A549 (cell line): ENCODE data around the gene CREB5. TPM values are rescaled to one million over a fixed set of nuclear protein-coding genes. Genes with fewer than 3 reads are reported as not detected.

Experiments used
- ATAC-seq, 2 experiments: fragments of 200-7000 bp in 1 of 2; fragments of >200 bp in 1 of 2; cut with Nextera tagmentation in 1 of 2; cut with Tn5 transposase in 1 of 2; 3 replicates each; pipeline versions ENCODE4 v1.8.0 to v1.9.1; 2018 to 2020; ENCODE audit warnings: mild to moderate bottlenecking in 1 of 2, moderate library complexity in 1 of 2
- CTCF ChIA-PET: fragments of 300-600 bp; sonication (Branson Sonifier 250); formaldehyde crosslinking; extraction: SDS; loops from one replicate; lab custom pipeline; 2021; ENCODE audit warnings: antibody characterized with exemption, inconsistent platforms; lab: Yijun Ruan, JAX
- POLR2A ChIA-PET: fragments of 350-600 bp; formaldehyde crosslinking; extraction: SDS; loops from one replicate; lab custom pipeline; 2021; ENCODE audit warnings: antibody characterized with exemption, inconsistent platforms; lab: Yijun Ruan, JAX
- DNase-seq, 2 experiments: peaks; one replicate each; pipeline versions ENCODE4 v3.0.0 to v3.0.0-alpha.2; 2011 to 2016; ENCODE audit warnings: low read depth in 1 of 2, low spot score in 1 of 2
- FAIRE-seq: peaks from 2 replicates; lab custom pipeline; 2011; peaks lifted over from hg19 to GRCh38; lab: Jason Lieb, UNC
- H3K27ac ChIP-seq, 2 experiments: fragments of >200 bp; sonication (Bioruptor Twin); formaldehyde crosslinking; 3 replicates each; pipeline ENCODE4 v1.5.1; 2016 to 2017
- H3K4me1 ChIP-seq: fragments of >200 bp; sonication (Bioruptor Twin); formaldehyde crosslinking; 3 replicates; pipeline ENCODE4 v1.6.1; 2016
- H3K4me2 ChIP-seq: fragments of >200 bp; sonication (Bioruptor Twin); formaldehyde crosslinking; 3 replicates; pipeline ENCODE4 v1.6.1; 2016
- H3K4me3 ChIP-seq: fragments of >200 bp; sonication (Bioruptor Twin); formaldehyde crosslinking; 3 replicates; pipeline ENCODE4 v1.5.1; 2016
- H3K9me3 ChIP-seq: fragments of >200 bp; sonication (Bioruptor Twin); formaldehyde crosslinking; 3 replicates; pipeline ENCODE4 v1.6.1; 2016
- CBX8 ChIP-seq: fragments of 200-600 bp; sonication (generic); IDR thresholded peaks from 2 replicates; pipeline ENCODE4 v1.6.1; 2016
- CEBPB ChIP-seq, 2 experiments: fragments of >200 bp in 1 of 2; sonication (Bioruptor Twin) in 1 of 2; formaldehyde crosslinking in 1 of 2; IDR thresholded peaks; 2 replicates each; pipeline ENCODE4 v1.6.1; 2012 to 2016
- CHD2 ChIP-seq: fragments of 150-350 bp; IDR thresholded peaks from 2 replicates; pipeline ENCODE4 v1.6.1; 2014; ENCODE audit warnings: low read length; ENCODE audit not compliant: partially characterized antibody
- CHD4 ChIP-seq: fragments of 200-600 bp; sonication (generic); IDR thresholded peaks from 2 replicates; pipeline ENCODE4 v1.6.1; 2016; ENCODE audit warnings: antibody characterized with exemption, mild to moderate bottlenecking, borderline replicate concordance
- EHF ChIP-seq: fragments of 250-450 bp; sonication (Bioruptor Pico); IDR thresholded peaks from 2 replicates; pipeline ENCODE4 v1.5.0; 2020; ENCODE audit warnings: mild to moderate bottlenecking
- EHMT2 ChIP-seq: fragments of 200-600 bp; sonication (generic); IDR thresholded peaks from 2 replicates; pipeline ENCODE4 v1.6.1; 2016; ENCODE audit warnings: antibody characterized with exemption, low read depth, mild to moderate bottlenecking, moderate library complexity
- EP300 ChIP-seq, 2 experiments: fragments of >200 bp; sonication (Bioruptor Twin); formaldehyde crosslinking; IDR thresholded peaks; 2 replicates in 1 of 2; 3 replicates in 1 of 2; pipeline ENCODE4 v1.6.1; 2016 to 2017
- HEYL ChIP-seq: fragments of 250-450 bp; sonication (Bioruptor Pico); IDR thresholded peaks from 2 replicates; pipeline ENCODE4 v1.8.0; 2021; ENCODE audit warnings: mild to moderate bottlenecking, moderate library complexity
- HOXB13 ChIP-seq: fragments of 250-450 bp; sonication (Bioruptor Pico); IDR thresholded peaks from 2 replicates; pipeline ENCODE4 v1.5.0; 2020; ENCODE audit warnings: low read depth, mild to moderate bottlenecking, moderate library complexity
- HOXB5 ChIP-seq: fragments of 250-450 bp; sonication (Bioruptor Pico); IDR thresholded peaks from 2 replicates; pipeline ENCODE4 v1.5.0; 2020; ENCODE audit warnings: mild to moderate bottlenecking, moderate library complexity
- MAFK ChIP-seq: fragments of 450-650 bp; IDR thresholded peaks from 2 replicates; pipeline ENCODE4 v1.6.1; 2014; ENCODE audit not compliant: partially characterized antibody
- NPAS2 ChIP-seq: fragments of 250-450 bp; sonication (Bioruptor Pico); IDR thresholded peaks from 2 replicates; pipeline ENCODE4 v1.8.0; 2022; ENCODE audit warnings: mild to moderate bottlenecking, moderate library complexity, borderline replicate concordance
- NR3C1 ChIP-seq: fragments of >200 bp; sonication (Bioruptor Twin); formaldehyde crosslinking; IDR thresholded peaks from 3 replicates; pipeline ENCODE4 v1.6.1; 2017
- POLR2A ChIP-seq: IDR thresholded peaks from 2 replicates; pipeline ENCODE4 v1.6.1; 2012; ENCODE audit warnings: mild to moderate bottlenecking, low read length
- RARB ChIP-seq: fragments of 250-450 bp; sonication (Bioruptor Pico); IDR thresholded peaks from 2 replicates; pipeline ENCODE4 v1.8.0; 2021; ENCODE audit warnings: mild to moderate bottlenecking, moderate library complexity
- SMC3 ChIP-seq: fragments of >200 bp; sonication (Bioruptor Twin); formaldehyde crosslinking; IDR thresholded peaks from 3 replicates; pipeline ENCODE4 v1.6.1; 2018; ENCODE audit warnings: inconsistent platforms
- ZFP36 ChIP-seq: fragments of 450-650 bp; IDR thresholded peaks from 2 replicates; pipeline ENCODE4 v1.6.1; 2014; ENCODE audit warnings: borderline replicate concordance; ENCODE audit not compliant: partially characterized antibody
- WGBS: methylation state at CpG from one replicate; pipeline ENCODE4 v1.1.6; 2017; ENCODE audit errors: missing lambda C conversion rate; 5-methylcytosine and 5-hydroxymethylcytosine counted together
- polyA plus RNA-seq, 4 experiments: library from polyadenylated mRNA; depleted of rRNA in 3 of 4; stranded (reverse); fragments of >200 nt; fragmentation: RNase III in 1 of 4; extraction: RNeasy Plus Mini Kit Qiagen cat#74134 plus additional on column Dnase treatment in 1 of 4; gene quantifications; 2 replicates in 3 of 4; 3 replicates in 1 of 4; pipeline ENCODE4 v1.2.3, GENCODE V29; 2011 to 2017
- TF ChIP-seq, protein P1 (sequence below): fragments of 250-450 bp; sonication (Bioruptor Pico); IDR thresholded peaks from 2 replicates; pipeline ENCODE4 v1.5.0; 2021; ENCODE audit warnings: mild to moderate bottlenecking, moderate library complexity, borderline replicate concordance
- TF ChIP-seq, protein P2 (sequence below): fragments of >200 bp; sonication (Bioruptor Twin); formaldehyde crosslinking; IDR thresholded peaks from 2 replicates; pipeline ENCODE4 v1.6.1; 2016
- TF ChIP-seq, protein P3 (sequence below): IDR thresholded peaks from 2 replicates; pipeline ENCODE4 v1.6.1; 2012

CREB5 gene
- polyA plus RNA-seq, 2 of the 4 experiments (the other 2 are of a cell fraction), result 0.61 to 1.5 TPM

DNA sequence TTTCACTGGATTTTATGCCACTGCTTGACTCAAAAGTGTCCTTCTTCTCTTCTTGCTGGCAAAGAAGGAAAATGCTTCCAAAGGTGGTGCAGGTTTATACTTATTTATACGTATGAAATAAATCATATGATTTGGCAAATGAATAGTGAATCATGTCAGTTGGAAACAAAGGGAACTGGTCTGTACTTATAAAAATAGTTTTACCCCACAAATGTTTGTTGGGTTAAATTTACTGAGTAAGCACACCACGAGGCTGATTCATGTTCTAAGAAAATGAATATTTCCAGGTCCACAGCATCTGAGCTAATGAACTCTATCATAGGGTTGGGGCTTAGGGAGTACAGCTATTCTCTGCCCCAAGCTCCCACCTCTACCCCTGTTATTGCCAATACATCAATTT lies 313.6 kb downstream of the CREB5 start:
- ATAC-seq (no peak), FAIRE-seq (no peak), DNase-seq (no peak)
- no peaks in the 10 kb centered on the region for H3K9me3 ChIP-seq
- no peak for TF ChIP-seq HEYL (CRISPR knock-in tag)
- TF ChIP-seq RARB (CRISPR knock-in tag), result no peak
- no peak for TF ChIP-seq NPAS2
- TF ChIP-seq, protein P1, sequence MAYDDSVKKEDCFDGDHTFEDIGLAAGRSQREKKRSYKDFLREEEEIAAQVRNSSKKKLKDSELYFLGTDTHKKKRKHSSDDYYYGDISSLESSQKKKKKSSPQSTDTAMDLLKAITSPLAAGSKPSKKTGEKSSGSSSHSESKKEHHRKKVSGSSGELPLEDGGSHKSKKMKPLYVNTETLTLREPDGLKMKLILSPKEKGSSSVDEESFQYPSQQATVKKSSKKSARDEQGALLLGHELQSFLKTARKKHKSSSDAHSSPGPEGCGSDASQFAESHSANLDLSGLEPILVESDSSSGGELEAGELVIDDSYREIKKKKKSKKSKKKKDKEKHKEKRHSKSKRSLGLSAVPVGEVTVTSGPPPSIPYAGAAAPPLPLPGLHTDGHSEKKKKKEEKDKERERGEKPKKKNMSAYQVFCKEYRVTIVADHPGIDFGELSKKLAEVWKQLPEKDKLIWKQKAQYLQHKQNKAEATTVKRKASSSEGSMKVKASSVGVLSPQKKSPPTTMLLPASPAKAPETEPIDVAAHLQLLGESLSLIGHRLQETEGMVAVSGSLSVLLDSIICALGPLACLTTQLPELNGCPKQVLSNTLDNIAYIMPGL (CRISPR knock-in tag), result no peak
- no peak for TF ChIP-seq SMC3
- TF ChIP-seq POLR2A, result no peak
- no peak for TF ChIP-seq EP300 (IDR thresholded peaks at IDR 0.05)
- no peak for TF ChIP-seq CBX8
- TF ChIP-seq, protein P2, sequence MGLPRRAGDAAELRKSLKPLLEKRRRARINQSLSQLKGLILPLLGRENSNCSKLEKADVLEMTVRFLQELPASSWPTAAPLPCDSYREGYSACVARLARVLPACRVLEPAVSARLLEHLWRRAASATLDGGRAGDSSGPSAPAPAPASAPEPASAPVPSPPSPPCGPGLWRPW, result no peak
- no peak for TF ChIP-seq CEBPB (IDR thresholded peaks at IDR 0.05)
- no peak for TF ChIP-seq EHMT2
- TF ChIP-seq HOXB13 (CRISPR knock-in tag), result no peak
- no peak for TF ChIP-seq CHD4
- no peak for TF ChIP-seq HOXB5 (CRISPR knock-in tag)
- TF ChIP-seq EHF (CRISPR knock-in tag), result no peak
- no peak for TF ChIP-seq CHD2
- no peak for TF ChIP-seq MAFK
- WGBS, result 45% methylated on average over 2 of the region's 2 CpGs
- H3K4me1 ChIP-seq, result 0 out of 3 replicates have a peak, but pooled peaks cover 4% of the 10 kb centered on the region
- H3K4me3 ChIP-seq, result no peak overlapping the region
- POLR2A ChIA-PET, result no interaction called here
- H3K27ac ChIP-seq, result no peak overlapping the region
- no peak overlapping the region for H3K4me2 ChIP-seq
- CTCF ChIA-PET, result no interaction called here

DNA sequence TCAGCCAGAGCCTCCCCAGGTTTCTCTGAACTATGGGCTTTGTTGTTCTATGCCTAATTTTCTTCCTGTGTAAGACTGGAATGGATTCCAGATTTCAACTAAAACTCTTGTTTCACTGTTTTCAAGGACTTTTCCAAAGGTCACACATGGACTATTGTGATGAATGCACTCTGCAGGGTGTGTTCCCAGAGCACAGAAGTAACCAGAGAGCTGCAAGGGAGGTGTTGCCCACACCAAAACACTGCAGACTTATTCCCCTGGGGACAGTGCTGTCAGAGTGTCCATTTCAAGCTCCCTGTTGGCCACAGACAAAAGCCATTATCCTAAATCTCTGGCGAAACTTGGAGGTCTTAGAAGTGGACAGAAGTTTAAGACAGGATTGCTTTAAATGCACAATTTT lies 314.2 kb downstream of the CREB5 start:
- Histone ChIP-seq H3K27ac (no peak overlapping the region), H3K4me1 (0 out of 3 replicates have a peak, but pooled peaks cover 4% of the 10 kb centered on the region), H3K9me3 (no peaks in the 10 kb centered on the region), H3K4me3 (no peak overlapping the region), H3K4me2 (no peak overlapping the region)
- ATAC-seq (no peak), DNase-seq (no peak), FAIRE-seq (no peak)
- TF ChIP-seq NR3C1, result no peak
- TF ChIP-seq, protein P3, sequence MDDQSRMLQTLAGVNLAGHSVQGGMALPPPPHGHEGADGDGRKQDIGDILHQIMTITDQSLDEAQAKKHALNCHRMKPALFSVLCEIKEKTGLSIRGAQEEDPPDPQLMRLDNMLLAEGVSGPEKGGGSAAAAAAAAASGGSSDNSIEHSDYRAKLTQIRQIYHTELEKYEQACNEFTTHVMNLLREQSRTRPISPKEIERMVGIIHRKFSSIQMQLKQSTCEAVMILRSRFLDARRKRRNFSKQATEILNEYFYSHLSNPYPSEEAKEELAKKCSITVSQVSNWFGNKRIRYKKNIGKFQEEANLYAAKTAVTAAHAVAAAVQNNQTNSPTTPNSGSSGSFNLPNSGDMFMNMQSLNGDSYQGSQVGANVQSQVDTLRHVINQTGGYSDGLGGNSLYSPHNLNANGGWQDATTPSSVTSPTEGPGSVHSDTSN, result no peak
- ChIA-PET CTCF (no interaction called here), POLR2A (no interaction called here)
- 0% methylated on average over 1 of the region's 1 CpG for WGBS

DNA sequence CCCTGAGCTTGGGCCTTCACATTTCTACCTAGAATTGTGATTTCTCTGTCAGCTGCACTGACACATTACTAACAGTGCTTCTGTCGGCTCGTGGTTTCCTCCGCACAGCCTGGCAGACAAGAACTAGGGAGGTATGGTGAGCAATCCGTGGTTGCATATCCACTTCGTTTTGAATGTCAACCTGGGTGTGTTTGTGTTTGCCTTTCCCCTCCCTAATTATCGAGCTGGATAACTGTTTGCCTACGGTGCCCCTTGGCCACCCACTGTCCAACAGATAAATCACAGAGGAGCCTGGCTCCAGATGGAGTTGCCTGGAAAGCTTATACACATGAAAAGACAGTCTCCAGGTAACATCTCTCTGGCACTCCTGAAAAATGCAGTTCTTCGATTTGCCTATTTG lies 317.0 kb downstream of the CREB5 start:
- FAIRE-seq (no peak), ATAC-seq (no peak), DNase-seq (peak in 1 of 2 experiments; percentile 13)
- TF ChIP-seq ZFP36, result no peak
- POLR2A ChIA-PET, result no interaction called here
- 25% methylated on average over 8 of the region's 8 CpGs for WGBS
- no peaks in the 10 kb centered on the region for H3K9me3 ChIP-seq
- H3K4me1 ChIP-seq, result 0 out of 3 replicates have a peak, but pooled peaks cover 9% of the 10 kb centered on the region
- H3K4me2 ChIP-seq, result peak overlapping the region; percentile 27; the same call in 2 of the 3 replicates
- CTCF ChIA-PET, result interaction anchor here (1.1 to 1.6 kb wide), 2 partner anchors 9 to 193 kb away, joined by 4 read pairs; no protein-coding TSS in a partner anchor
- no peak overlapping the region for H3K27ac ChIP-seq
- H3K4me3 ChIP-seq, result no peak overlapping the region
